Measurements from ENCODE around the gene LZTR1. TPM values are rescaled to one million over a fixed set of nuclear protein-coding genes. Genes with fewer than 3 reads are reported as not detected.

LZTR1 gene
- total and polyA plus RNA-seq, 2 of the 8 experiments (the other 6 are each of a cell fraction or from before 2014, with no cell fraction given), result 22.3 to 31.0 TPM

- no peak for TF ChIP-seq HDAC2 (IDR thresholded peaks at IDR 0.05; ENCODE audit: borderline replicate concordance in 1 of 2, low read depth in 2 of 2, low read length in 2 of 2)
- no peak for TF ChIP-seq CBX8 (IDR thresholded peaks at IDR 0.05; ENCODE audit: borderline replicate concordance, low read depth, low read length)
- no peak for TF ChIP-seq MAFK (IDR thresholded peaks at IDR 0.05; ENCODE audit: low read depth, low read length)
- TF ChIP-seq JUND (IDR thresholded peaks at IDR 0.05; ENCODE audit: low read length), result no peak
- no peak overlapping the region for H3K56ac ChIP-seq (replicated peaks; ENCODE audit: insufficient read length, low read depth, low read length)
- H4K8ac ChIP-seq (ENCODE audit: extremely low read depth, insufficient read depth, low read length), result no peak overlapping the region
- H3K14ac ChIP-seq (ENCODE audit: insufficient read length), result no peak overlapping the region
- no peak overlapping the region for H2BK20ac ChIP-seq (ENCODE audit: low read length)
- H3K27ac ChIP-seq (ENCODE audit: low read depth, low read length), result no peak overlapping the region
- no peak for FAIRE-seq
- POLR2A ChIA-PET (ENCODE audit: partially characterized antibody), result no interaction called here
- H3K4me1 ChIP-seq (replicated peaks in 1 of 4; ENCODE audit: control insufficient read depth in 3 of 4, insufficient read depth in 4 of 4, low read length in 3 of 4), result peaks cover 0 to 13% (median 3%) of the 10 kb centered on the region in 4 experiments; a peak in 4 of 7 replicates
- peaks cover 0 to 2% (median 1%) of the 10 kb centered on the region in 4 experiments; a peak in 5 of 7 replicates for H3K27me3 ChIP-seq (replicated peaks in 1 of 4; ENCODE audit: control insufficient read depth in 3 of 4, extremely low read depth in 1 of 4, insufficient read depth in 3 of 4, low read length in 3 of 4)
- no peak for DNase-seq (ENCODE audit: low read depth in 1 of 2, low spot score in 2 of 2)
- H4K5ac ChIP-seq (ENCODE audit: insufficient read length, low read depth, low read length), result no peak overlapping the region
- H2BK120ac ChIP-seq (replicated peaks; ENCODE audit: low read depth, low read length), result no peak overlapping the region
- no peak overlapping the region for H2AK5ac ChIP-seq (ENCODE audit: low read depth, low read length)
- H3K36me3 ChIP-seq (ENCODE audit: control insufficient read depth in 2 of 4, insufficient read depth in 4 of 4, low read length in 3 of 4), result no peaks in the 10 kb centered on the region; a peak in 1 of 8 replicates
- CTCF ChIA-PET (ENCODE audit: partially characterized antibody), result interaction anchor here (0.7 to 1.4 kb wide), 2 partner anchors 15 kb away, joined by 3 read pairs; no protein-coding TSS in a partner anchor
- no peaks in the 10 kb centered on the region for H3K9me3 ChIP-seq (ENCODE audit: insufficient read depth in 2 of 2, low read depth in 1 of 2, low read length in 1 of 2)
- H3K79me1 ChIP-seq (ENCODE audit: low read depth, low read length), result no peaks in the 10 kb centered on the region
- no peak overlapping the region for H2BK12ac ChIP-seq (ENCODE audit: low read depth, low read length)
- H3K4me2 ChIP-seq (ENCODE audit: insufficient read depth in 1 of 2, low read depth in 2 of 2, low read length in 2 of 2), result no peak overlapping the region
- no peak overlapping the region for H2BK5ac ChIP-seq (ENCODE audit: low read depth, low read length)
- no peak overlapping the region for H4K91ac ChIP-seq (replicated peaks; ENCODE audit: insufficient read length, low read length)
- H3K18ac ChIP-seq (ENCODE audit: extremely low read depth, low read length), result no peak overlapping the region
- no peak overlapping the region for H3K4ac ChIP-seq (replicated peaks; ENCODE audit: insufficient read length, low read depth, low read length)
- H3K23me2 ChIP-seq (ENCODE audit: low read depth, low read length), result peaks cover 7% of the 10 kb centered on the region
- H3K9ac ChIP-seq (replicated peaks in 1 of 4; ENCODE audit: extremely low read depth in 1 of 4, low read depth in 3 of 4, low read length in 3 of 4), result no peak overlapping the region
- H2BK15ac ChIP-seq (ENCODE audit: low read length), result no peak overlapping the region
- H4K20me1 ChIP-seq (replicated peaks in 1 of 2; ENCODE audit: control insufficient read depth in 1 of 2, insufficient read depth in 2 of 2, low read length in 2 of 2), result peaks cover 0 to 5% of the 10 kb centered on the region in 2 experiments
- no peak overlapping the region for H3K4me3 ChIP-seq (ENCODE audit: extremely low read depth in 1 of 4, insufficient read depth in 2 of 4, low read depth in 3 of 4, low read length in 4 of 4)
- H2AFZ ChIP-seq (ENCODE audit: low read length), result no peak overlapping the region
- H3K79me2 ChIP-seq (ENCODE audit: control insufficient read depth in 1 of 2, insufficient read depth in 2 of 2, low read length in 2 of 2), result no peaks in the 10 kb centered on the region
- WGBS, 2 experiments (ENCODE audit: extremely low coverage in 1 of 2, insufficient coverage in 1 of 2, insufficient read length in 1 of 2, insufficient replicate concordance in 2 of 2, low coverage in 1 of 2, low lambda C conversion rate in 2 of 2, missing lambda C conversion rate in 1 of 2), result 83% methylated on average over 7 of the region's 7 CpGs; no CpG with 5 or more reads in 1 of the 2 experiments
- no peak overlapping the region for H3K23ac ChIP-seq (ENCODE audit: insufficient read length)
These were observed 3.6 kb downstream of the LZTR1 start for GRCh38 chr22:20985720-20986119.
